GM12874 (cell line): ENCODE data around the gene IGLL5.

ENCODE experiments used
- CTCF ChIP-seq: IDR thresholded peaks from 2 replicates; pipeline ENCODE4 v1.5.1; 2011; ENCODE audit warnings: low read depth, mild to moderate bottlenecking, control low read depth, low read length, moderate library complexity; ENCODE audit not compliant: insufficient read depth

The IGLL5 gene

GRCh38 chr22:22907551-22908494, 20.2 kb downstream of the IGLL5 start:
- no peak for TF ChIP-seq CTCF

- TF ChIP-seq CTCF = no peak
Observed at GRCh38 chr22:22908495-22908861, 20.9 kb downstream of the IGLL5 start.

GRCh38 chr22:22908941-22909604, 21.5 kb downstream of the IGLL5 start:
- no peak for TF ChIP-seq CTCF

GRCh38 chr22:22909605-22910271, 22.1 kb downstream of the IGLL5 start:
- no peak for TF ChIP-seq CTCF

- TF ChIP-seq CTCF = no peak
Observed at GRCh38 chr22:22910272-22911240, 22.9 kb downstream of the IGLL5 start.

GRCh38 chr22:22911327-22912134, 23.9 kb downstream of the IGLL5 start:
- no peak for TF ChIP-seq CTCF
